GM10248 (cell line): ENCODE measurements around the gene UTRN.

Experiments
- CTCF ChIA-PET: fragments of 300-600 bp; sonication (Branson Sonifier 250); formaldehyde crosslinking; extraction: SDS; loops from one replicate; lab custom pipeline; 2021; ENCODE audit warnings: antibody characterized with exemption; lab: Yijun Ruan, JAX
- POLR2A ChIA-PET: fragments of 350-650 bp; sonication (Branson Sonifier 250); formaldehyde crosslinking; extraction: SDS; loops from one replicate; lab custom pipeline; 2020; ENCODE audit warnings: antibody characterized with exemption; lab: Yijun Ruan, JAX
- DNase-seq: peaks from one replicate; pipeline ENCODE4 v3.0.0; 2012; ENCODE audit errors: extremely low spot score
- CTCF ChIP-seq: IDR thresholded peaks from 2 replicates; pipeline ENCODE4 v1.5.1; 2012; ENCODE audit warnings: mild to moderate bottlenecking, low read depth; ENCODE audit errors: extremely low read depth, missing control alignments, control extremely low read depth

Gene UTRN

GRCh38 chr6:144252259-144252658 is 32.9 kb upstream of the UTRN start:
- ChIA-PET POLR2A (no interaction called here), CTCF (interaction anchor here (0.8 to 1.5 kb wide), 4 partner anchors 13 to 136 kb away, joined by 3 to 4 read pairs (median 3); no protein-coding TSS in a partner anchor)
- DNase-seq, result no peak
- no peak for TF ChIP-seq CTCF

GRCh38 chr6:144259986-144260385 is 25.1 kb upstream of the UTRN start:
- no peak for TF ChIP-seq CTCF
- CTCF ChIA-PET, result no interaction called here
- DNase-seq, result no peak
- POLR2A ChIA-PET, result no interaction called here

- DNase-seq, result no peak
- CTCF ChIA-PET, result interaction anchor here (1.2 kb wide), 1 partner anchor 12 kb away, joined by 4 read pairs; no protein-coding TSS in a partner anchor
- POLR2A ChIA-PET, result no interaction called here
- TF ChIP-seq CTCF, result no peak
Observed at GRCh38 chr6:144262470-144263369, 22.4 kb upstream of the UTRN start.

GRCh38 chr6:144263786-144264185 is 21.3 kb upstream of the UTRN start:
- DNase-seq, result no peak
- no peak for TF ChIP-seq CTCF
- ChIA-PET CTCF (no interaction called here), POLR2A (no interaction called here)

- POLR2A ChIA-PET, result no interaction called here
- no peak for TF ChIP-seq CTCF
- CTCF ChIA-PET, result no interaction called here
- no peak for DNase-seq
Observed at GRCh38 chr6:144264270-144265060, 20.7 kb upstream of the UTRN start.

- TF ChIP-seq CTCF, result no peak
- POLR2A ChIA-PET, result no interaction called here
- CTCF ChIA-PET, result no interaction called here
- no peak for DNase-seq
Observed at GRCh38 chr6:144265061-144265357, 20.1 kb upstream of the UTRN start.
